ENCODE data around the gene SNRPE. TPM values are rescaled to one million over a fixed set of nuclear protein-coding genes. Genes with fewer than 3 reads are reported as not detected.
"Not testable (repeated sequence)": the region's sequence is repeated elsewhere in the genome, so short reads cannot be mapped to it uniquely, and the experiment has no call there.

Gene SNRPE
- total RNA-seq, 1 experiment from 2014 or later: 358 TPM

- BruUV-seq (replicated peaks): no TSS peak
- POLR2A ChIA-PET (ENCODE audit: low non-redundant PET): no interaction called here
These were observed 21.1 kb upstream of the SNRPE start for GRCh38 chr1:203840208-203840808.

GRCh38 chr1:203842559-203842876, 18.9 kb upstream of the SNRPE start:
- Histone ChIP-seq H3K4me3 (ENCODE audit: low read depth, low read length, poor library complexity, severe bottlenecking) (no peak overlapping the region), H3K27ac (ENCODE audit: low read depth, low read length, poor library complexity, severe bottlenecking) (no peak overlapping the region), H3K9me3 (ENCODE audit: low read depth, low read length, poor library complexity, severe bottlenecking) (no peaks in the 10 kb centered on the region), H3K36me3 (ENCODE audit: insufficient read depth, low read length, poor library complexity, severe bottlenecking) (peaks cover 67% of the 10 kb centered on the region), H3K27me3 (replicated peaks; ENCODE audit: insufficient read depth, low read depth, low read length, poor library complexity) (no peaks in the 10 kb centered on the region), H3K4me1 (ENCODE audit: insufficient read depth, low read length, poor library complexity, severe bottlenecking) (peaks cover 8% of the 10 kb centered on the region)
- no TSS peak for BruUV-seq (replicated peaks)
- TF ChIP-seq CTCF (conservative IDR thresholded peaks at IDR 0.05; ENCODE audit: low read depth, low read length) (no peak), EZH2 (IDR thresholded peaks at IDR 0.05; ENCODE audit: borderline replicate concordance, low read depth, low read length, poor library complexity, severe bottlenecking) (no peak)
- ChIA-PET CTCF (no interaction called here), POLR2A (ENCODE audit: low non-redundant PET) (no interaction called here)
- intact Hi-C loops (cut with micrococcal nuclease; ENCODE audit: unreplicated experiment): no loop called here
- no peak for DNase-seq (ENCODE audit: low spot score)

More at GRCh38 chr1:203840208-203840808, 21.1 kb upstream of the SNRPE start:
- H3K9me3 ChIP-seq (ENCODE audit: low read depth, low read length, poor library complexity, severe bottlenecking): no peaks in the 10 kb centered on the region
- CTCF ChIA-PET: no interaction called here
- no peak overlapping the region for H3K4me3 ChIP-seq (ENCODE audit: low read depth, low read length, poor library complexity, severe bottlenecking)
- no peak for DNase-seq (ENCODE audit: low spot score)
- peaks cover 8% of the 10 kb centered on the region for H3K4me1 ChIP-seq (ENCODE audit: insufficient read depth, low read length, poor library complexity, severe bottlenecking)
- H3K27ac ChIP-seq (ENCODE audit: low read depth, low read length, poor library complexity, severe bottlenecking): no peak overlapping the region
- intact Hi-C loops (cut with micrococcal nuclease; ENCODE audit: unreplicated experiment): no loop called here
- peaks cover 70% of the 10 kb centered on the region for H3K36me3 ChIP-seq (ENCODE audit: insufficient read depth, low read length, poor library complexity, severe bottlenecking)
- TF ChIP-seq CTCF (conservative IDR thresholded peaks at IDR 0.05; ENCODE audit: low read depth, low read length): no peak
- no peak for TF ChIP-seq EZH2 (IDR thresholded peaks at IDR 0.05; ENCODE audit: borderline replicate concordance, low read depth, low read length, poor library complexity, severe bottlenecking)
- H3K27me3 ChIP-seq (replicated peaks; ENCODE audit: insufficient read depth, low read depth, low read length, poor library complexity): no peaks in the 10 kb centered on the region

- Histone ChIP-seq H3K4me1 (ENCODE audit: insufficient read depth, low read length, poor library complexity, severe bottlenecking) (peaks cover 8% of the 10 kb centered on the region), H3K36me3 (ENCODE audit: insufficient read depth, low read length, poor library complexity, severe bottlenecking) (peaks cover 68% of the 10 kb centered on the region), H3K4me3 (ENCODE audit: low read depth, low read length, poor library complexity, severe bottlenecking) (no peak overlapping the region), H3K27ac (ENCODE audit: low read depth, low read length, poor library complexity, severe bottlenecking) (no peak overlapping the region), H3K9me3 (ENCODE audit: low read depth, low read length, poor library complexity, severe bottlenecking) (no peaks in the 10 kb centered on the region), H3K27me3 (replicated peaks; ENCODE audit: insufficient read depth, low read depth, low read length, poor library complexity) (no peaks in the 10 kb centered on the region)
- POLR2A ChIA-PET (ENCODE audit: low non-redundant PET): no interaction called here
- no peak for DNase-seq (ENCODE audit: low spot score)
- intact Hi-C loops (cut with micrococcal nuclease; ENCODE audit: unreplicated experiment): no loop called here
- CTCF ChIA-PET: no interaction called here
- no TSS peak for BruUV-seq (replicated peaks)
- TF ChIP-seq EZH2 (IDR thresholded peaks at IDR 0.05; ENCODE audit: borderline replicate concordance, low read depth, low read length, poor library complexity, severe bottlenecking) (no peak), CTCF (conservative IDR thresholded peaks at IDR 0.05; ENCODE audit: low read depth, low read length) (no peak)
These were observed 18.0 kb upstream of the SNRPE start for GRCh38 chr1:203843435-203843834.

GRCh38 chr1:203853112-203853511, 8.3 kb upstream of the SNRPE start:
- POLR2A ChIA-PET (ENCODE audit: low non-redundant PET); H3K4me3 ChIP-seq (ENCODE audit: low read depth, low read length, poor library complexity, severe bottlenecking); BruUV-seq (replicated peaks); CTCF ChIA-PET; DNase-seq (ENCODE audit: low spot score); H3K27me3 ChIP-seq (replicated peaks; ENCODE audit: insufficient read depth, low read depth, low read length, poor library complexity); H3K4me1 ChIP-seq (ENCODE audit: insufficient read depth, low read length, poor library complexity, severe bottlenecking); H3K27ac ChIP-seq (ENCODE audit: low read depth, low read length, poor library complexity, severe bottlenecking); intact Hi-C loops (cut with micrococcal nuclease; ENCODE audit: unreplicated experiment); H3K9me3 ChIP-seq (ENCODE audit: low read depth, low read length, poor library complexity, severe bottlenecking): not testable (repeated sequence)
- H3K36me3 ChIP-seq (ENCODE audit: insufficient read depth, low read length, poor library complexity, severe bottlenecking): peaks cover 65% of the 10 kb centered on the region
